ENCODE measurements around the gene ANKRD42. TPM values are rescaled to one million over a fixed set of nuclear protein-coding genes. Genes with fewer than 3 reads are reported as not detected.

ANKRD42 gene
- total and polyA plus RNA-seq, 2 of the 8 experiments (the other 6 are each of a cell fraction or from before 2014, with no cell fraction given), result 2.0 to 5.5 TPM

GRCh38 chr11:83185767-83186166 lies 7.7 kb upstream of the ANKRD42 start:
- FAIRE-seq, result no peak
- H3K36me3 ChIP-seq (ENCODE audit: control insufficient read depth in 2 of 4, insufficient read depth in 4 of 4, low read length in 3 of 4), result peaks cover 11 to 72% (median 37%) of the 10 kb centered on the region in 4 experiments
- WGBS, 2 experiments (ENCODE audit: extremely low coverage in 1 of 2, insufficient coverage in 1 of 2, insufficient read length in 1 of 2, insufficient replicate concordance in 2 of 2, low coverage in 1 of 2, low lambda C conversion rate in 2 of 2, missing lambda C conversion rate in 1 of 2), result 90% methylated on average over 1 of the region's 1 CpG; no CpG with 5 or more reads in 1 of the 2 experiments
- TF ChIP-seq SRF (IDR thresholded peaks at IDR 0.05; ENCODE audit: low read depth, low read length), result no peak
- no peak for TF ChIP-seq NANOG (IDR thresholded peaks at IDR 0.05; ENCODE audit: insufficient read depth, low read depth, low read length, poor library complexity, severe bottlenecking)
- no peak for TF ChIP-seq RNF2 (IDR thresholded peaks at IDR 0.05; ENCODE audit: borderline replicate concordance, low read depth, low read length, missing control alignments, poor library complexity, severe bottlenecking)
- no peak for TF ChIP-seq POU5F1 (IDR thresholded peaks at IDR 0.05; ENCODE audit: low read depth, low read length)
- TF ChIP-seq YY1 (IDR thresholded peaks at IDR 0.05; ENCODE audit: low read depth, low read length), result no peak
- no peak for TF ChIP-seq JUND (IDR thresholded peaks at IDR 0.05; ENCODE audit: low read length)
- TF ChIP-seq CHD1 (IDR thresholded peaks at IDR 0.05; ENCODE audit: low read depth, low read length), result no peak
- TF ChIP-seq PHF8 (conservative IDR thresholded peaks at IDR 0.05; ENCODE audit: low read depth, low read length), result no peak
- TF ChIP-seq HDAC2 (IDR thresholded peaks at IDR 0.05; ENCODE audit: borderline replicate concordance in 1 of 2, low read depth in 2 of 2, low read length in 2 of 2), result no peak
- TF ChIP-seq CREB1 (IDR thresholded peaks at IDR 0.05), result no peak

More at GRCh38 chr11:83185767-83186166, 7.7 kb upstream of the ANKRD42 start:
- H3K9ac ChIP-seq (replicated peaks in 1 of 4; ENCODE audit: extremely low read depth in 1 of 4, low read depth in 3 of 4, low read length in 3 of 4), result no peak overlapping the region
- no peak overlapping the region for H2BK12ac ChIP-seq (ENCODE audit: low read depth, low read length)
- no peak overlapping the region for H2BK20ac ChIP-seq (ENCODE audit: low read length)
- H3K27ac ChIP-seq (ENCODE audit: low read depth, low read length), result no peak overlapping the region
- ChIA-PET POLR2A (ENCODE audit: partially characterized antibody) (interaction anchor here (4.6 kb wide), 1 partner anchor 26 kb away, joined by 19 read pairs; no protein-coding TSS in a partner anchor), CTCF (ENCODE audit: partially characterized antibody) (no interaction called here)
- H2BK5ac ChIP-seq (ENCODE audit: low read depth, low read length), result no peak overlapping the region
- no peak overlapping the region for H3K14ac ChIP-seq (ENCODE audit: insufficient read length)
- no peak overlapping the region for H3K23ac ChIP-seq (ENCODE audit: insufficient read length)
- H2BK120ac ChIP-seq (replicated peaks; ENCODE audit: low read depth, low read length), result no peak overlapping the region
- no peak overlapping the region for H3K4me2 ChIP-seq (ENCODE audit: insufficient read depth in 1 of 2, low read depth in 2 of 2, low read length in 2 of 2)
- no peaks in the 10 kb centered on the region; the same call in 1 of the 2 replicates for H3K23me2 ChIP-seq (ENCODE audit: low read depth, low read length)
- H4K91ac ChIP-seq (replicated peaks; ENCODE audit: insufficient read length, low read length), result no peak overlapping the region
- no peak overlapping the region for H3K56ac ChIP-seq (replicated peaks; ENCODE audit: insufficient read length, low read depth, low read length)
- no peak overlapping the region for H2AK5ac ChIP-seq (ENCODE audit: low read depth, low read length)
- H3K27me3 ChIP-seq (replicated peaks in 1 of 4; ENCODE audit: control insufficient read depth in 3 of 4, extremely low read depth in 1 of 4, insufficient read depth in 3 of 4, low read length in 3 of 4), result no peaks in the 10 kb centered on the region
- H3K18ac ChIP-seq (ENCODE audit: extremely low read depth, low read length), result no peak overlapping the region
- no peak for DNase-seq (ENCODE audit: low read depth in 1 of 2, low spot score in 2 of 2)
- H2AFZ ChIP-seq (ENCODE audit: low read length), result no peak overlapping the region
- H4K8ac ChIP-seq (ENCODE audit: extremely low read depth, insufficient read depth, low read length), result no peak overlapping the region
- H3K79me2 ChIP-seq (ENCODE audit: control insufficient read depth in 1 of 2, insufficient read depth in 2 of 2, low read length in 2 of 2), result no peaks in the 10 kb centered on the region
- H3K79me1 ChIP-seq (ENCODE audit: low read depth, low read length), result no peaks in the 10 kb centered on the region
- H4K5ac ChIP-seq (ENCODE audit: insufficient read length, low read depth, low read length), result no peak overlapping the region
- no peak overlapping the region for H2BK15ac ChIP-seq (ENCODE audit: low read length)
- H3K4ac ChIP-seq (replicated peaks; ENCODE audit: insufficient read length, low read depth, low read length), result no peak overlapping the region
- H3K4me3 ChIP-seq (ENCODE audit: extremely low read depth in 1 of 4, insufficient read depth in 2 of 4, low read depth in 3 of 4, low read length in 4 of 4), result no peak overlapping the region
- H3K9me3 ChIP-seq (ENCODE audit: insufficient read depth in 2 of 2, low read depth in 1 of 2, low read length in 1 of 2), result no peaks in the 10 kb centered on the region
- H3K4me1 ChIP-seq (replicated peaks in 1 of 4; ENCODE audit: control insufficient read depth in 3 of 4, insufficient read depth in 4 of 4, low read length in 3 of 4), result no peaks in the 10 kb centered on the region
- H4K20me1 ChIP-seq (replicated peaks in 1 of 2; ENCODE audit: control insufficient read depth in 1 of 2, insufficient read depth in 2 of 2, low read length in 2 of 2), result peaks cover 0 to 2% of the 10 kb centered on the region in 2 experiments

Data from H1 (cell line).